Measurements from ENCODE around the gene GRAMD1B.

GRCh38 chr11:123507043-123507442 lies 77.0 kb downstream of the GRAMD1B start:
- TF ChIP-seq, protein P1, sequence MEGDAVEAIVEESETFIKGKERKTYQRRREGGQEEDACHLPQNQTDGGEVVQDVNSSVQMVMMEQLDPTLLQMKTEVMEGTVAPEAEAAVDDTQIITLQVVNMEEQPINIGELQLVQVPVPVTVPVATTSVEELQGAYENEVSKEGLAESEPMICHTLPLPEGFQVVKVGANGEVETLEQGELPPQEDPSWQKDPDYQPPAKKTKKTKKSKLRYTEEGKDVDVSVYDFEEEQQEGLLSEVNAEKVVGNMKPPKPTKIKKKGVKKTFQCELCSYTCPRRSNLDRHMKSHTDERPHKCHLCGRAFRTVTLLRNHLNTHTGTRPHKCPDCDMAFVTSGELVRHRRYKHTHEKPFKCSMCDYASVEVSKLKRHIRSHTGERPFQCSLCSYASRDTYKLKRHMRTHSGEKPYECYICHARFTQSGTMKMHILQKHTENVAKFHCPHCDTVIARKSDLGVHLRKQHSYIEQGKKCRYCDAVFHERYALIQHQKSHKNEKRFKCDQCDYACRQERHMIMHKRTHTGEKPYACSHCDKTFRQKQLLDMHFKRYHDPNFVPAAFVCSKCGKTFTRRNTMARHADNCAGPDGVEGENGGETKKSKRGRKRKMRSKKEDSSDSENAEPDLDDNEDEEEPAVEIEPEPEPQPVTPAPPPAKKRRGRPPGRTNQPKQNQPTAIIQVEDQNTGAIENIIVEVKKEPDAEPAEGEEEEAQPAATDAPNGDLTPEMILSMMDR (IDR thresholded peaks at IDR 0.05 in 4 of 5, conservative IDR thresholded peaks at IDR 0.05 in 1 of 5): no peak
- TF ChIP-seq POLR2A (IDR thresholded peaks at IDR 0.05): no peak

Data from gastrocnemius medialis (tissue), 4 donors.